ENCODE results near the gene TM7SF3. TPM values are rescaled to one million over a fixed set of nuclear protein-coding genes. Genes with fewer than 3 reads are reported as not detected.
"Not testable (repeated sequence)": the region's sequence is repeated elsewhere in the genome, so short reads cannot be mapped to it uniquely, and the experiment has no call there.

The TM7SF3 gene
- total RNA-seq, 1 donor from 2014 or later: 109 TPM

DNA sequence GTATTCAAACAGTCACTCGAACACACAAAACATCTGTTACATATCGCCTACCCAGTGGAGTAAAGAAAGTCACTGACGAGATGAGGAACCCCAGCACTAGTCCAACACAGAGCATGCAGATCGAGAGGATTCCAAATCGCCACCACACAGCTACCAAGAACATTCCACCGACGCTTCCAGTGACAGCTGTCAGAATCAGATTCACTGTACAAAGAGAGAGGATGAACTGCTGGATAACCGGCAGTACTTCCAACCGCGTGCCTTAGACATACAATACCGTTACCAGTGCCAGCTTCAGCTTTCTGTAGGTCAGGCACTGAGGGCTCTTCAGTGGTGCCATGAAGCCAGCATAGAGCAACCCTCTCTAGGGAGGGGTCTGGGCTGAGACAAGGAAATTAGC is 34.5 kb downstream of the TM7SF3 start:
- DNase-seq (ENCODE audit: low read depth, low spot score): no peak

DNA sequence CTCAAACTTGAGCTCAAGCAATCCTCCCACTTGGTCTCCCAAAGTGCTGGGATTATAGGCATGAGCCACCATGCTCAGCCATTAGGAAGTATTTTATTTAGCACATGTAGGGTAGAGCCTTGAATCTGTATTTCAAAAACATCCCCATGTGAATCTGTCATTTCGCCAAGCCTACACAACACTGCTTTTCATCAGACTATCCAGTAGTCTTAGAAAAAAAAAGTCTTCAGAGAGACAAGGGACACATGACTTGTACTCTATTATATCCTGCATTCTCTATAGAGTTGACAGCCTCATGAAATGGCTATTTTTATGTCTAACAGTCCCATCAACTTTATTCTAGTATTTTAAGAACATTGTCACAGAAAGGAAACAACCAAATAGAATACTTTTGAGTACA is 35.4 kb downstream of the TM7SF3 start:
- no peak for DNase-seq (ENCODE audit: low read depth, low spot score)

DNA sequence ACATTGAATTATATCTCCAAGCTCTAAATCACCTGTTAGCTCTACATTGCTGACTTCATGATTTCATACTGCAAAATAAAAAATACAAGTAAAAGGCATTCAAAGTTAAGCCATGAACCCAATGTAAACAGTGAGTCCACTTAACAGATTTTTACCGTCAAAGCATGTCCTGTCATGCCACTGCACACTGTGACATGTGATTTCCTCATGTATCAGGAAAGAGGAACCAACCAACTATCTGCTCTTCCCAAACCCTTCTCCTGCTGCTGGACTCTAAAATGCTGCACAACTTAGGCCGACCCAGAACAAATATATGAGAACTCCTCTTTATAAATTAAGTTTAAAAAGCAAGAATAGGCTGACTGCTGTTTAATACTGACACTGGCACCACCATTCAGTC is 37.5 kb downstream of the TM7SF3 start:
- DNase-seq (ENCODE audit: low read depth, low spot score): no peak

DNA sequence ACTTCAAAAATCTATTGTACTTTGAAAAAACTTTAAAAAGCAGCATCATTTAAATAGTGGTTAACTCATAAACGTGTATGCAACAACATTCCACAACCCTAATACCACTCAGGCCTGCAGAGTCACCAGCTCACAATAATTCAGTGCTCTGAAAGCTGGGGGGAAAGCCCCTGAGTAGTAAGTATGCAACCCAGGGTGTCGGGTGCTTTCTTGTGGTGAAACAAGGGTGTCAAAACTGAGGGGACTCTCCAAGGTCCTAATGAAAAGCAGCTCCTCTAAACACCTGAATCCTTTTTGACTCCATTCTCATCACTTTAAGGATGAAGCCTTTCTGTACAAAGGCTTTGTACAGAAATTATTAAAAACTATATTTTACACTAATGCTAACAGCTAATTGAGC is 42.2 kb downstream of the TM7SF3 start:
- DNase-seq (ENCODE audit: low read depth, low spot score): no peak

DNA sequence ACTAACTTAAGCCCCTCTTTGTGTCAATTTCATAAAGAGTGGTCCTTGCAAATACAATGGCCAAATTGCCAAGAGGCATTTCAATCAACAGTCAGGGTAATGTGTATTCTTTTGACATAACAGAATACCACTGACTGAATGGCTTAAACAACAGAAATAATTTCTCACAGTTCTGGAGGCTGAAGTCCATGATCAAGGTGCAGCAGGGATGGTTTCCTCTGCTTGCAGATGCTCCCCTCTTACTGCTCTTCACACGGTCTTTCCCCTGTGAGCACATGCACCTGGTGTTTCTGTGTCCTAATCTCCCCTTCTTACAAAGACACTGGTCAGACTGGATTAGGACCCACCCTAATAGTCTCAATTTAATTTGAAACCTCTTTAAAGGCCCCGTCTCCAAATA is 44.0 kb downstream of the TM7SF3 start:
- no peak for DNase-seq (ENCODE audit: low read depth, low spot score)

DNA sequence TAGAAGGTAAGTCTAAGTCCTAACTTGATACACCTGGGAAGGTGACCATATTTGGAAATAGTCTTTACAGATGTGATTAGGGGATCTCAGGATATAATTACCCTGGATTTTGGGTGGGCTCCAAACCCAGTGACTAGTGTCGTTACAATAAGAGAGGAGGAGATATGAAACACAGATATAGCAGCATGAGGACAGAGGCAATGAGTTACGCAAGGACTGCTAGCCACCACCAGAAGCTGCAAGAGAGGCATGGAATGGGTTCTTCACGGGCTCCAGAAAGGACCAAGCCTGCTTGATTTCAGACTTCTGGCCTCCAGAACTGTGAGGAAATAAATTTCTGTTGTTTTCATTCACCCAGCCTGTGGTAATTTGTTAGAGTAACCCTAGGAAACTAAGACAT is 47.3 kb downstream of the TM7SF3 start:
- no peak for DNase-seq (ENCODE audit: low read depth, low spot score)

DNA sequence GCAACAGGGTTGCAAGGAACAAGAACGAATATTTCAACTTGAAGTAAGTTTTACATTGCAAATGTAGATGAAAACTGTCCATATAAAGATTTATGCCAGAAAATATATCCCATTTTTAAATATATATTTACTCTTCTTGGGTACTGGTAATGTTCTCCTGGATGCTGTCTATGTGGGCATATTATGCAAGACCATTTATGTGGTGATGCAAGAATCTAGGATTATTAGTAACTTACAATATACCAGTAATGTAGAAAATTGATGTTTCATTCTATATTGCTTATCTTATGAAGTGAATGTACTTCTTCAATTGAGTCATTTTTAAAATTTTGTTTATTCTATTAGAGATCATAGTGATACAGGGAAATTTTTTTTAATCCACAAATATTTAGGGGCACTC is 50.8 kb downstream of the TM7SF3 start:
- DNase-seq (ENCODE audit: low read depth, low spot score): no peak

DNA sequence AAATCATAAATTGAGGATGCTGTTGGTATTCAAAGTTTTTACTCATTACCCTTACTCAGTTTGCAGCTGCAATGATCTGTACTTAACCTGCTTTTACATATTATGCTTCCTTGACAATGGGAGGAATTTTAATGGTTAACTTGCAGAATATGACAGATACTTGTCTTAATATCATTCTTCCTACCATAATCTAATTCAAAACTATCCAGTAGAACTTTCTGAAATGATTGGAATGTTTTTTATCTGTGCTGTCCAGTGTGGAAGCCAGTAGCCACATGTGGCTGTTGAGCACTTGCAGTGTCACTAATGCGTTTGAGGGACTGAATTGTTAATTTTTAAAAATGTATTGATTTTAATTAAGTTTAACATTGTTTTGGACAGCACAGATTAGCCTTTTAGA is 52.4 kb downstream of the TM7SF3 start:
- no peak for DNase-seq (ENCODE audit: low read depth, low spot score)

DNA sequence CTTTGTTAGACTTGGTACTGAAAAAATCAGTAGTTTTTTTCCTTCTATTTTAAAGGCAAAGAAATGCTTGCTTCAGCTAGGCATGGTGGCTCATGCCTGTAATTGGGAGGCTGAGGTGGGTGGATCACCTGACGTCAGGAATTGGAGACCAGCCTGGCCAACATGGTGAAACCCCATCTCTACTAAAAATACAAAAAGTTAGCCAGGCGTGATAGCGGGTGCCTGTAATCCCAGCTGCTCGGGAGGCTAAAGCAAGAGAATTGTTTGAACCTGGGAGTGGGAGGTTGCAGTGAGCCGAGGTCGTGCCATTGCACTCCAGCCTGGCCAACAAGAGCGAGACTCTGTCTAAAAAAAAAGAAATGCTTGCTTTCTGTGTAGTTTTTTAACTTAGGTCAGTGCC is 52.8 kb downstream of the TM7SF3 start:
- DNase-seq (ENCODE audit: low read depth, low spot score): not testable (repeated sequence)

DNA sequence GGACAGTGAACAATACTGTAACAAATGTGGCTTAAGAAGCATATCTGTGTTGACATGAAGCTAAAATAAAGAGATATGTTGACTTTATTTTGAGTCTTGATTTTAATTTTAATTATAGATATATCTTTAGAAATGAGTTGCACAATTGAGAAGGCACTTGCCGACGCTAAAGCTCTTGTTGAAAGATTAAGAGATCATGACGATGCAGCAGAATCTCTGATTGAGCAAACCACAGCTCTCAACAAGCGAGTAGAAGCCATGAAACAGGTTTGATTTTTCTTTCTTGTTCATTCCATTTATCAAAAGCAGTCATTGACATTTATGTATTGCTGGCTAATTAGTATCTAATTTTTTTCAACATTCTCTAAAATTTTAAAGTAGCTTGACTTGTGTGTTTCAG is 60.2 kb downstream of the TM7SF3 start:
- no peak for DNase-seq (ENCODE audit: low read depth, low spot score)

DNA sequence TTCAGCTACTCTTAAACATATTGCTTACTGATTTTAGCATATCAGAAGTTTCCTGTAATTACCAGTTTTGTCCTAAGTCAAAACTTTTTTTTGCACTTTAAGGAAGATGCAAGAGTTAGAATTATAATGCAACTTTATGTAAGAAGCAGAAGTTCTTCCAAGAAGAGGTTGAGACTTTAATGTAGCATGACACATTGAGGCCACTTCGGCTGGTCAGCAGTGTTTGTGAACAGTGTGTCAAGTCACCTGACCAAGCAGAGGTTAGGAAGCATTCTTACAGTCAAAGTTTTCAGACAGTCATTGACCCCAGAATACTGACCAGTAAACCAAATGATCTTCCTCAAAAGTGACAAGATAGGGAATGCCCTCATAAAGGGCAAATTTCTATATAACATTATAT is 60.7 kb downstream of the TM7SF3 start:
- no peak for DNase-seq (ENCODE audit: low read depth, low spot score)

DNA sequence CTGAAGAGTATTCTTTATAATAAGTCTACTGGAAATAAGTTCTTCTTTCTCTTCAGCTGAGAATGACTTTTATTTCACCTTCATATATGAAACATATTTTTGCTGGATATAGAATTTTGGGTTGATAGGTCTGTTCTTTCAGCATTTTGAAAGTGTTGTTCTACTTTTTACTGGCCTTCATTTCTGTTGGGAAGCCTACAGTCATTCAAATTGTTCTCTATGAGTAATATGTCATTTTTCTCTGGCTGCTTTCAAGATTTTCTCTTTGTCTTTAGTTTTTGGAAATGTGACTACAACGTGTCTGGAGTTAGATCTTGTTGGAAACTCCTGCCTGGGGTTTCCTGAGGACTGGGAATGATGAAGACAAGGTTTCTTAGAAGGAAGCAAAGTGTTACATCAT is 65.9 kb downstream of the TM7SF3 start:
- no peak for DNase-seq (ENCODE audit: low read depth, low spot score)

DNA sequence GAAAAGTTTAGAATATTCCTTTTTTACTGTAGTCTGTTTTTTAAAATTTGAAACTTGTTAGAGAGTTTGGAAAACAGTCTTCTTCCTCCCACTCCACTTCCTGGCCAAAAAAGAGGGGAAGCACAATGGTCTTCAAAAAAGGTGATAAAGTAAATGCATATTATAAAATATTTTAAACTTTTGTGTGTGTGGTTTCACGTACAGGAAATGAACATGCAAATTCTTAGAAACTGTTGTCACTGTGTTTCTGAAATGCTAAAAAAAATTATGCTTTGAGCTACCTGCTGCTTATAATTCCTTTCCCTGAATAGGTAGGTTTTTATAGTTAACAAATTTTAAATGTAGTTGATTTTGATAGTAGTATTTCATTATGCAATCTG is 73.0 kb downstream of the TM7SF3 start:
- no peak for DNase-seq (ENCODE audit: low read depth, low spot score)

DNA sequence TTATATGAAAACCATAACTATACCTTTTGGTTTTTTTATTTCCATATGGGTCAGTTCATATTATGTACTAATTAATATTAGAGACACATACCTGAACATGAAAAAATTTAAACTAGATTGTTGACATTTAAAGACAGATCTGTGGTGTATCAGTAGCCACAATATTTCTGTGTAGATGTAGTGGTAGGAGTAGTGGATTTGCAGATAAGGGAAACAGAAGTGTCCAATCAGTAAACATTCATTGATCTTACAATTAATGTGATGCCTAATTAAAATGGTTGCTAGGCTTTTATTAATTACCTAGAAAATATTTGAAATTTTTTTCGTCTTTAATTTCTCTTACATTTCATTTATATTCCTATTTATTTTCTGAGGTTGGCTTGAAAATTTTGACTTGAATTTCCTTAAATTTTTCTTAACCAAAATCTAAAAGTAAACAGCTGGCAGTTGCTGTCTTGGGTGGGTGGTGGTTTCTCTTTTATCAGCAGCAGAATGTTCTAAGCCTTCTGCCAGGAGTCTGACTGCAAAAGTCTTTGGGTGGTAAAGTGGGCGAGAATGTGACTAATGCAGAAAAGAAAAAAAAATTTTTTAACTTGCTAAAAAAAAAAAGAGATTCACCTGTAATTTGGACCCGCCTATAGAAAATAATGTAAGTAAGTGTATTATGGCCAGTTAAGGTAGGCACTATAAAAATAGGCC is 73.5 kb downstream of the TM7SF3 start:
- no peak for DNase-seq (ENCODE audit: low read depth, low spot score)

DNA sequence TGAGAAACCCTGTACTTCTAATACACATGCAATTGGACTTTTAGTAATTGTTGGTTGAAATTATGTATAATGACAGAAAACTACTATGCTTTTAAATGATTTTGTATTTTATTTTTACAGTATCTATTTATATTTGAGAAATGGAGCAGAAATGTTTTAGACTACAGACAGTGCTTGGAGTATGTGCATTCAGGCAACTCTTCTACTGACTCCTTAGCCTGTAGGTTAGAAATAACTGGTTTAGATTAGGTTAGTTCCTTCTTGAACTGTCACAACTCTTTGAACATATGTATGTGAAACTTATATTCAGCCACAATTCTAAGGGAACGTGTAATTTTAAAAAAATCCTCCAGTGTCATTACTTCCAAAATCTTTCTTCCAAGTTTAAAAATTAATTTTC is 74.2 kb downstream of the TM7SF3 start:
- no peak for DNase-seq (ENCODE audit: low read depth, low spot score)

DNA sequence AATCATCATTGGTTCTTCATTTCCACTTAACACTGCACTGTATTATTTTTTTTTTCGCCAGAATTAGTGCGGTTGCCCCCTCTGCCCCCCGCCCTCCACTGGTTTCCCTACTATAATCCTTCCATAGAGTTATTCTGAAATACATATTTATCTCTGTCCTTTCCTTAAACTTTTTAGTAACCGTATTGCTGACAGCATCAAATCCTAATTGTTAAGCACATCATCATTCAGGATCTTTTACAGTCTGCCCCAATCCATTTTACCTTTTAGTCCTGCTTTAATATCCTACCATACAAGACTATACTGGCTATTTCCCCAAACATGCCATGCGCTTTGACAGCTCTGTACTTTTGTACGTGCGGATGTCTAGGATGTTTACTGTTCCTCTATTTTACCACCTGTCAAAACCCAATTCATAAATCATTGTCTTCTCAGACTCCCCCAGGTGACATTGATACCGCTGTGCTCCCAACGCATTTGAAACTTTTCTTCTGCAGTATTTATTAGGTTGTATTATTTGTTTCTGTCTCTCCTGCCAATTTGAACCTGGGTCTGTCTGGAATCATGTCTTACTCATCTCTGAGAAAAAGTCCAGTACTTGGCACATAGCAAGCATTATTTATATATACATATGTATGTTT is 74.9 kb downstream of the TM7SF3 start:
- DNase-seq (ENCODE audit: low read depth, low spot score): no peak

DNA sequence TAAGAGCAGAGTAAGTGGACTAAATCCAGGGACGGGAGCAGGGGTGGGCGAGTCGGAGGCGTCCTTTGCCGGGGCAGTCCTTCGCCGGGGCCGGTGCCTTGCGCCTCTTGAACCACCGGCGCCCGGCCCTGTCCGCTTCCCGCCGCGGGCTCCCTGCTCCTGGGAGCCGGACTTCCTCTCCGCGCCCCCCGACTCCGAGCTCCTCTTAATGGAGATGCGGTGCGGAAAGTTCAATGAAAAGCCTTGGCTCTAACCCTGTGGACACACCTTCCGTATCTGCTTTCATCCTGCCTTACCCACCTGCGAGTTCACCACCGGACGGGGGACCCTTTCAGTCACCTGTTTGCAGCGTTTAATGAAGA is 75.5 kb downstream of the TM7SF3 start:
- DNase-seq (ENCODE audit: low read depth, low spot score): no peak

DNA sequence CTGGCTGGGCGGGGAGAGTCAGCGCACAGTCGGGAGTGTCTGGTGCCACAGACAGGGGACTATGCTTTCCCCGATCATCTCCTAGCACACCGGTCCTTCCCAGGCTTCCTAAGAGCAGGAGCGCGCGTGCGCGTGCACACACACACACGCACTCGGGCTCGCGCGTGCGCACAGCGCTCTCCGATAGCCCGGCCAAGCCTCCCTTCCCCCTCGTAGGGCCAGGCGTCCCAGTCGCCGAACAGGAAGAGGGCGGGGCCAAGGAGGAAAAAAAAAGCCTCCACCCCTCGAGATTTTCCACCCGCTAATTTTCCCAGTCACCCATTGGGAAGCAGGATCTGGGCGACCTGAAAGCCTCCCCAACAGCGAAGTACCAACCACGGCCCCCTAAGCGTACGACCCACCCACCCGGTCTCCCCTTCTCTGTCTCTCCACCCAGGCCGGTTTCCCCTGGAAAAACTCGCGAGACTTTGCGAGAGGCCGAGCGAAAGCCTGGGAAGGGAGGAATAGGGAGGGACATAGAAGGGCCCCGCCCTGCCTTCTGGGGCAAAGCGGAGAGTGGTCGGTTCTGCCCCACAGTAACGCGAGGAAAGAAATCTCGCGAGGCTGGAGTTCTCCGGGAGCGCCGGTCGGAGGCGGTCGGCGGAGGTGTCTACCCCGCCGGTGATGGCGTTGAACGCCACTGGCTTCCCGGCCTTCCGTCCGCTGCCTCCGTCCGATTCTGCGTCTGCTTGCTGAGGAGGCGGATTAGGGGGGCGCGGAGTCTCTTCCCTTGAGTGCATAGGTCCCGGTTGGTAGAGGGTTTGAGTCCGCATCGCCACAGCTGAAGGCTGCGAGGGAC is 76.1 kb downstream of the TM7SF3 start, which contains the start of the genes FGFR1OP2 and INTS13:
FGFR1OP2 (plus strand) TSS at position 608 of the 838 bp plus-strand sequence. CDS start 15,689 bp downstream, outside the sequence.
INTS13 (minus strand) TSS at position 119 of the 838 bp plus-strand sequence. CDS start 1,178 bp downstream, outside the sequence.
- peak; percentile 94 for DNase-seq (ENCODE audit: low read depth, low spot score)

DNA sequence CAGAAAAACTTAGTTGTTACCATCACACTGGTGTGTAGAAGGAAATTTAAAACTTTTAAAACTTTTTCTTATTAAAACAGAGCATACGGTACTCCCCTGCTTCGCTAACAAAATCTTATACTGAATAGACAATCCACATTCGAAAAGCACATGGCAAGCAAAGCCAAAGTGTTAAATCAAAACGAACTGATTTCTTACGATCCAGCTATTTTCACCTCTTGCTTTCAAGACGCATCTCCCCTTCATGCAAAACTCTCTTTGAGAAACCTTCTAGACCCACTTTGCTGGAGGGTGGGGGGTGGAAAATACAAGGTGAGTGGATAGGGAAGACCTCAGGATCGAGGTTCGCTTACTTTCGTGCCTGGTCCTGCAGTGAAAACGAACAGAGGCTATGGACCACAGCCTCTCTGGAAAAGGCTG is 76.7 kb downstream of the TM7SF3 start:
- DNase-seq (ENCODE audit: low read depth, low spot score): no peak

DNA sequence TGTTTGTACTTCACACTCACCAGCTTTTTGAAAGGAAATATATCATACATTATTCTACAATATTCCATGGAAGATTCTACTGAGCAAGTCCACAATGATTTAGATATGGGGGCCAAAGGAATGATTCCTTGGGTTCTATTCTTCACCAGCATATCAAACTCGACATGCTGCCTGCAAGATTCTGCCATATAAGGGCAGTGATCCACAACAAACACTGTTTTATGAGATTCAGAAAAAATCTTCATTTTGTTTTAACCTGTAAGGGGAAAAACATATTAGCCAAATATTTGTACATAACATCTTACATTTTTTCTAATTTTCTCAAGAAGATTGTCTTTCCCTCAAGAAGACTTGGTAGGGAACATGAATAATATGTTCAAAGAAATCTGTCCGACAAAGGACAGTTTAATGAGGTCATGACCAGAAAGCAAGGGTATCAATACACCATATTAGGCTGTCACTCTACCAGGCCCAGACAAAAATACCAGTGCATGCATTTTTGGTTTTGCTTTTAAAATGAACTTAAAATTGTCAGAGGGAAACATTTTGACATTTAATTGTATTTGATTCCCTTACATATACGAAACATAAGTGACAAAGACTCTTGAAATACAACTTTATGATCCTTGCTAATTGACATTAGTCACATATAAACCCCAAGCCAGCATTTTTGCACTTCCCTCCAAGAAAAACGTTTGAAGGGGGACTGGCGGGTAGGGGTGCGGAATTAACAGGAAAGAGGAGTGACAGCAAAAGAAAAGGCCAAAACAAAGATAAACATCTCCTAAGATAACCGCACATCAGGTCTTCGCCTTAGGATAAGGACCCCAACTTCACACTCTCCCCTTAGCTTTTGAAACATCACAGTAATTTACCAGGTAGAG is 77.4 kb downstream of the TM7SF3 start:
- DNase-seq (ENCODE audit: low read depth, low spot score): no peak

DNA sequence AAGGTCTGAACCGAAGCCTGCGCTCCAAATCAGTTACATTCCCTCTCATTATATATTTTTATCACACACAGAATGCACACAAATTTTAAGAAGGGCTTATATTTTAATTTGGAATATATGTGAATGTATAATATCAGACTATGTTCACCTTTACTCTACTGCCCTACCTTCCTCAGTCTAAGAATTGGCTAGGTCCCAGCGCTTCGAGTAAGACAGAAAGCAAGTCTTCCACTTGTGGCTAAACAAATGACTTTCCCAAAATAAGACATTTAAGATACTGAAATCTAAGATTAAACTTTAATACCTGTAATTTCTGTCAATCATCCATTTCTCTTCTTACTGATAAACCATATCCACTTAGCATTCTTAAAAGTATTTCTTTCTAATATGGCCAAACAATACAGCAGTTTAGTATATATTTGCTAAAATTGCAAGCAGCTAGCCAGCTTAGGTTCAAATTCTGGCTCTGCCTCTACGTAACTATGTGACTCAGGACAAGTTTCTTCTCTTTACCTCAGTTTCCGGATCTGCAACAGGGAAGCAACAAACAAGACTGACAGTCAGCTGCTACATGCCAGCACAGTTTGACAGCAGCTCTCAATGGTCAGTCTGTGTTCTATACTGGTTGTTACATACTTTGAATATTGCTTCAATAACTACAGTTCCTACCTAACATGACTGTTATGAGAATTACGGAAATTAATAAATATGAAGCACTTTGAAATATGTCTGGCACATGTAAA is 78.4 kb downstream of the TM7SF3 start:
- no peak for DNase-seq (ENCODE audit: low read depth, low spot score)

All from pulmonary artery endothelial cell (primary cell).